Astrocyte of the spinal cord (primary cell): Measurements from ENCODE around the gene CASK.

Experiments used
- DNase-seq: peaks from one replicate; pipeline ENCODE4 v3.0.0; 2011; ENCODE audit warnings: low read depth, low spot score
- H3K4me3 ChIP-seq: 2 replicates; pipeline ENCODE4 v1.5.1; 2011; ENCODE audit warnings: low read depth, mild to moderate bottlenecking, low read length, moderate library complexity
- CTCF ChIP-seq: IDR thresholded peaks from 2 replicates; pipeline ENCODE4 v1.5.1; 2012; ENCODE audit warnings: low read depth, mild to moderate bottlenecking, low read length, inconsistent platforms
- in situ Hi-C: cut with HindIII; loops from 2 replicates; pipeline ENCODE4 v1.10.0; 2017; ENCODE audit warnings: low sequenced_read_pairs

The CASK gene

GRCh38 chrX:41956027-41956426, 32.7 kb upstream of the CASK start:
- H3K4me3 ChIP-seq: no peak overlapping the region
- DNase-seq: no peak
- in situ Hi-C loops: no loop called here
- no peak for TF ChIP-seq CTCF

DNA sequence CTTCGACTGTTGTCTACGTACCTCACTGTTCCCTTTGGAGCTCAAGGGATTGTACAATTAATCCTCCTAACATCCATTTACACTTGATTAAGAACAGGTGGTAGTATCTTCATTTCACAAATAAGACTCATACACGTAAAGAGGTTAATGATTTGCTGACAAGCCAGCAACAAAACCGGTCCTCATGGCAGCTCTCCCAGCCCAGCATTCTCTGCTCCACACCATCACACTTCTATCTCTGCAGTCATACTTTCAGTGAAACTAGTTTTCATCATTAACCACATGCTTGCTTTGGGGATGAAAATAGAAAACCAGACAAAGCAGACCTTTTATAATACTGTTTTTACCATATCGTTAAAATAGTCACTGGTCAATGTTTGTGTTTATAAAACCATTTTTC, 28.7 kb upstream of the CASK start:
- no peak for DNase-seq
- no peak for TF ChIP-seq CTCF
- no peak overlapping the region for H3K4me3 ChIP-seq
- in situ Hi-C loops: no loop called here

GRCh38 chrX:41946989-41947612, 23.7 kb upstream of the CASK start:
- DNase-seq: no peak
- TF ChIP-seq CTCF: no peak
- H3K4me3 ChIP-seq: no peak overlapping the region
- in situ Hi-C loops: no loop called here

- TF ChIP-seq CTCF: no peak
Observed at GRCh38 chrX:41946235-41946634, 22.9 kb upstream of the CASK start.

DNA sequence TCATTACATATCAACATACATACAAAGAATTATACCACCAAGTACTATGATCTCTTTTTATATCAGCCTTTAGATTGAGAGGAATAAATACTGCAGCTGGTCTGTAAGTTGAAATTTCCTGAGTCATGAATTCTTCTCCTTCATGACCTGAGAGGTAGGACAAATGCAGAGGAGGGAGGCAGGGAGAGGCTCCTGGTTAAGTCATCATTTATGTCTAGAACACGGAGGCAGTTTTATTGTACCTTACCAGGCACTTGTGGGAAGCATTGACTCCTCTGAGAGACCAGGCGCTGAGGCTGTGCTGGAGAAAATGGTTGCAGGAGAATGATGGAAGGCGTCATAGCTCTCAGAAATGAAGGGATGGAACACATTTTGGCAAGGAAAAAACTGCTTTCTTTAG, 12.5 kb upstream of the CASK start:
- no peak overlapping the region for H3K4me3 ChIP-seq
- in situ Hi-C loops: no loop called here
- no peak for DNase-seq
- TF ChIP-seq CTCF: no peak

More at GRCh38 chrX:41946235-41946634, 22.9 kb upstream of the CASK start:
- in situ Hi-C loops: no loop called here
- no peak for DNase-seq
- no peak overlapping the region for H3K4me3 ChIP-seq

DNA sequence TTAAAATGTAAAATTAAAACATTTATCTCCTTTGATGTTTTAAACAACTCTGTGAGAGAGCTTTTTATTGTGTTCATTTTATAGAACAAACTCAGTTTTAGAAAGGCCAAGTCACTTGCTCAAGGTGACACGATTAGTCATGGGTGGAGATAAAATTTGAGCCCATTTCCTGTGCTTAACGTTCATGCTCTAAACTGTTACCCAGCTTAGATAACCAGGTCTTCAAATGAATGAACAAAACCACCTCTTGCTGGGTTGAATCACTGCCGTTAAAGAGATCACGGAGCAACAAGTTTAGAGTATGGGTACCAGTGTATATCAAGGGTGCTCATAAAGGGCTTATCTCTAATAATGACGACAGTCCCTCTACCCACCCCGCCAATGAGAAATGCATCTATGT, 10.2 kb upstream of the CASK start:
- TF ChIP-seq CTCF: no peak
- no peak overlapping the region for H3K4me3 ChIP-seq
- in situ Hi-C loops: no loop called here
- DNase-seq: no peak

DNA sequence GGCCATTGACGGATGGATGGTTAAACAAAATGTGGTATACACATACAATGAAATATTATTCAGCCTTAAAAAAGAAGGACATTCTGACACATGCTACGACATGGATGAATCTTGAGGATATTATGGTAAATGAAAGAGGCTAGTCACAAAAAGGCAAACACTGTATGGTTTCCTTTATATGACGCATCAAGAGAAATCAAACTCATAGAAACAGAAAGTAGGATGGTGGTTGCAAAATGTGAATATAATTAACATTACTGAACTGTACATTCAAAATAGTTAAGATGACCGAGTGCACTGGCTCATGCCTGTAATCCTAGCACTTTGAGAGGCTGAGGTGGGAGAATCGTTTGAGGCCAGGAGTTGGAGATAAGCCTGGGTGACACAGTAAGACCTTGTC, 9.5 kb upstream of the CASK start:
- in situ Hi-C loops: no loop called here
- DNase-seq: no peak
- no peak overlapping the region for H3K4me3 ChIP-seq
- no peak for TF ChIP-seq CTCF
